Uterus (tissue), 4 donors: ENCODE measurements around the gene RAB15. TPM values are rescaled to one million over a fixed set of nuclear protein-coding genes. Genes with fewer than 3 reads are reported as not detected.

Experiments used
- DNase-seq, 2 donors: peaks; one replicate each; pipeline ENCODE4 v3.0.0-alpha.2; 2019 to 2020
- H3K27ac ChIP-seq, 2 donors: fragments of 200-600 bp; sonication (generic); 1 replicate in 1 of 2; 2 replicates in 1 of 2; pipeline ENCODE4 v1.5.1; 2016 to 2018
- H3K27me3 ChIP-seq, 2 donors: fragments of 200-600 bp; sonication (generic); one replicate each; pipeline ENCODE4 v1.5.1; 2018 to 2019; ENCODE audit warnings: control low read depth in 1 of 2
- H3K36me3 ChIP-seq, 2 donors: fragments of 200-600 bp; sonication (generic); one replicate each; pipeline ENCODE4 v1.5.1; 2019; ENCODE audit warnings: control low read depth in 1 of 2
- H3K4me1 ChIP-seq, 2 donors: fragments of 200-600 bp; sonication (generic); one replicate each; pipeline ENCODE4 v1.5.1; 2018 to 2019; ENCODE audit warnings: control low read depth in 1 of 2
- H3K4me3 ChIP-seq, 2 donors: fragments of 200-600 bp; sonication (generic); 1 replicate in 1 of 2; 2 replicates in 1 of 2; pipeline ENCODE4 v1.5.1; 2018 to 2019; ENCODE audit warnings: mild to moderate bottlenecking in 1 of 2
- H3K9me3 ChIP-seq, 2 donors: fragments of 200-600 bp; sonication (generic); one replicate each; pipeline ENCODE4 v1.5.1; 2019; ENCODE audit warnings: control low read depth in 1 of 2
- CTCF ChIP-seq, 4 experiments: fragments of 200-600 bp in 2 of 4; fragments of 450-650 bp in 2 of 4; sonication (generic) in 2 of 4; IDR thresholded peaks; one replicate each; pipeline ENCODE4 v1.5.1; 2016 to 2019; ENCODE audit warnings: antibody characterized with exemption in 4 of 4, mild to moderate bottlenecking in 2 of 4, moderate library complexity in 1 of 4
- POLR2A ChIP-seq, 2 donors: fragments of 450-650 bp; IDR thresholded peaks; one replicate each; pipeline ENCODE4 v1.6.1; 2016; ENCODE audit warnings: antibody characterized with exemption in 2 of 2, mild to moderate bottlenecking in 1 of 2, moderate library complexity in 1 of 2
- intact Hi-C: fragments of 100-400 bp; cut with DNase I; formaldehyde crosslinking; loops from one replicate; pipeline ENCODE4 v1.15.1; 2023; ENCODE audit warnings: low total_unique reads
- small RNA-seq: library from RNA; depleted of rRNA; stranded (forward); fragments of <200 nt; gene quantifications from one replicate; pipeline ENCODE3, GENCODE V24; 2016
- total RNA-seq, 4 donors: library from RNA; depleted of rRNA in 3 of 4; stranded (reverse); fragments of >200 nt in 3 of 4; gene quantifications; one replicate each; pipeline versions ENCODE4 v1.1.0 to v1.2.4, GENCODE V29; 2014 to 2023
- donor health status: DM: yes; HTN: yes; CAD: no.

The RAB15 gene
- total RNA-seq, 4 donors from 2014 or later: 1.0 to 3.8 (median 3.4) TPM; not detected in 1

- Histone ChIP-seq H3K4me1 (no peaks in the 10 kb centered on the region), H3K27ac (no peak overlapping the region), H3K9me3 (no peaks in the 10 kb centered on the region), H3K27me3 (no peaks in the 10 kb centered on the region), H3K36me3 (no peaks in the 10 kb centered on the region), H3K4me3 (no peak overlapping the region)
- no peak for TF ChIP-seq CTCF (IDR thresholded peaks at IDR 0.05)
- TF ChIP-seq POLR2A (IDR thresholded peaks at IDR 0.05): no peak
- intact Hi-C loops: no loop called here
- DNase-seq: no peak
These were observed 59.9 kb downstream of the RAB15 start for GRCh38 chr14:64912261-64912660.

- no peaks in the 10 kb centered on the region for H3K4me1 ChIP-seq
- no peaks in the 10 kb centered on the region for H3K27me3 ChIP-seq
- H3K9me3 ChIP-seq: no peaks in the 10 kb centered on the region
- no peak overlapping the region for H3K4me3 ChIP-seq
- intact Hi-C loops: no loop called here
- TF ChIP-seq CTCF (IDR thresholded peaks at IDR 0.05) (peak in 3 of 4 experiments; percentile 24 to 41 (median 31)), POLR2A (IDR thresholded peaks at IDR 0.05) (no peak)
- H3K27ac ChIP-seq: no peak overlapping the region
- no peak for DNase-seq
- no peaks in the 10 kb centered on the region for H3K36me3 ChIP-seq
These were observed 61.2 kb downstream of the RAB15 start for GRCh38 chr14:64910847-64911495.

- no peaks in the 10 kb centered on the region for H3K27me3 ChIP-seq
- peak overlapping the region in 1 of 2 donors; percentile 0 for H3K27ac ChIP-seq
- TF ChIP-seq POLR2A (IDR thresholded peaks at IDR 0.05) (no peak), CTCF (IDR thresholded peaks at IDR 0.05) (no peak)
These were observed 66.1 kb downstream of the RAB15 start for GRCh38 chr14:64906022-64906421.

GRCh38 chr14:64899958-64900357 is 72.2 kb downstream of the RAB15 start:
- no peak overlapping the region for H3K4me3 ChIP-seq
- H3K4me1 ChIP-seq: no peaks in the 10 kb centered on the region
- intact Hi-C loops: no loop called here
- no peak overlapping the region for H3K27ac ChIP-seq
- H3K36me3 ChIP-seq: no peaks in the 10 kb centered on the region
- DNase-seq: no peak
- H3K27me3 ChIP-seq: no peaks in the 10 kb centered on the region
- H3K9me3 ChIP-seq: no peaks in the 10 kb centered on the region
- TF ChIP-seq CTCF (IDR thresholded peaks at IDR 0.05): no peak
- no peak for TF ChIP-seq POLR2A (IDR thresholded peaks at IDR 0.05)

More at GRCh38 chr14:64906022-64906421, 66.1 kb downstream of the RAB15 start:
- DNase-seq: no peak
- Histone ChIP-seq H3K36me3 (no peaks in the 10 kb centered on the region), H3K4me3 (no peak overlapping the region), H3K9me3 (no peaks in the 10 kb centered on the region), H3K4me1 (no peaks in the 10 kb centered on the region)
- intact Hi-C loops: no loop called here

Small RNAs within 50 kb of the gene (small RNA-seq; reads per million reads assigned to genes)
- gene RPPH1-2P: not detected

Other genes with a start within 250 kb of the RAB15 start
- 1 to 10 TPM in 3 of 4 donors, not detected in 1; 1.0 to 5.4 (median 4.6) TPM for gene SPTB, start 92.4 kb downstream of the RAB15 start, total RNA-seq
- gene CHURC1, start 57.9 kb downstream of the RAB15 start, total RNA-seq: 100 to 1,000 TPM in 1 of 4 donors, 10 to 100 TPM in 3; 35.1 to 121 (median 62.4) TPM
- under 1 TPM in 1 of 4 donors, not detected in 3; 0.29 TPM for gene GPX2, start 29.6 kb downstream of the RAB15 start, total RNA-seq
- 10 to 100 TPM in 3 of 4 donors, 1 to 10 TPM in 1; 7.4 to 29.7 (median 20.4) TPM for gene FNTB, start 14.6 kb upstream of the RAB15 start, total RNA-seq
- gene MAX, start 130.2 kb upstream of the RAB15 start, total RNA-seq: 100 to 1,000 TPM in 1 of 4 donors, 10 to 100 TPM in 3; 32.6 to 153 (median 68.4) TPM